Neural cell (in vitro differentiated cells): ENCODE data around the gene ASMTL. TPM values are rescaled to one million over a fixed set of nuclear protein-coding genes. Genes with fewer than 3 reads are reported as not detected.

Experiments used
- H2AFZ ChIP-seq: fragments of 200-600, 300-800 bp; sonication (generic), shearing (Covaris generic); 2 replicates; pipeline ENCODE4 v1.6.0; 2014; ENCODE audit warnings: low read depth, mild to moderate bottlenecking, antibody characterized with exemption, low read length, moderate library complexity
- H3F3A ChIP-seq: fragments of 200-600 bp; shearing (Covaris generic); 2 replicates; pipeline ENCODE4 v1.6.1; 2016; ENCODE audit warnings: mild to moderate bottlenecking, moderate library complexity, mixed read lengths, antibody characterized with exemption, low read length; ENCODE audit not compliant: insufficient read depth, poor library complexity, severe bottlenecking
- H3K27ac ChIP-seq: fragments of 200-600, 300-800 bp; sonication (generic), shearing (Covaris generic); 2 replicates; pipeline ENCODE4 v1.5.1; 2014; ENCODE audit warnings: mild to moderate bottlenecking, low read length, moderate library complexity
- H3K27me3 ChIP-seq: fragments of 300-800, 200-600 bp; sonication (generic), shearing (Covaris generic); 2 replicates; pipeline ENCODE4 v1.6.0; 2014; ENCODE audit warnings: mild to moderate bottlenecking, low read depth, low read length, moderate library complexity; ENCODE audit not compliant: insufficient read depth
- H3K36me3 ChIP-seq: fragments of 300-800, 200-600 bp; sonication (generic), shearing (Covaris generic); 2 replicates; pipeline ENCODE4 v1.5.1; 2014; ENCODE audit warnings: mild to moderate bottlenecking, antibody characterized with exemption, low read length, moderate library complexity; ENCODE audit not compliant: insufficient read depth
- H3K4me2 ChIP-seq: fragments of 300-800, 200-600 bp; sonication (generic), shearing (Covaris generic); 2 replicates; pipeline ENCODE4 v1.6.0; 2014; ENCODE audit warnings: mild to moderate bottlenecking, low read length
- H3K4me3 ChIP-seq: fragments of 300-800, 200-600 bp; sonication (generic), shearing (Covaris generic); 2 replicates; pipeline ENCODE4 v1.5.1; 2014; ENCODE audit warnings: mild to moderate bottlenecking, low read length, moderate library complexity
- H3K79me2 ChIP-seq: fragments of 200-600 bp; shearing (Covaris generic); replicated peaks from 2 replicates; pipeline ENCODE4 v1.6.0; 2014; ENCODE audit warnings: mild to moderate bottlenecking, low read length, moderate library complexity; ENCODE audit not compliant: insufficient read depth
- H3K9ac ChIP-seq: fragments of 300-800, 200-600 bp; sonication (generic), shearing (Covaris generic); 2 replicates; pipeline ENCODE4 v1.6.1; 2016; ENCODE audit warnings: mild to moderate bottlenecking, low read length, mixed read lengths
- H3K9me2 ChIP-seq: fragments of 200-600 bp; shearing (Covaris generic); 2 replicates; pipeline ENCODE4 v1.6.1; 2016; ENCODE audit warnings: mild to moderate bottlenecking, low read length, mixed read lengths; ENCODE audit not compliant: insufficient read depth
- H3K9me3 ChIP-seq: fragments of 200-600, 300-800 bp; sonication (generic), shearing (Covaris generic); 2 replicates; pipeline ENCODE4 v1.6.1; 2016; ENCODE audit warnings: mild to moderate bottlenecking, mixed run types, low read length, moderate library complexity, mixed read lengths
- H4K20me1 ChIP-seq: fragments of 200-600 bp; shearing (Covaris generic); 2 replicates; pipeline ENCODE4 v1.6.1; 2016; ENCODE audit warnings: mild to moderate bottlenecking, mixed run types; ENCODE audit not compliant: insufficient read depth
- CTCF ChIP-seq: fragments of 450-650 bp; IDR thresholded peaks from 2 replicates; pipeline ENCODE4 v1.5.1; 2014; ENCODE audit warnings: antibody characterized with exemption, mild to moderate bottlenecking, moderate library complexity; ENCODE audit not compliant: poor library complexity, severe bottlenecking
- EP300 ChIP-seq: fragments of 450-650 bp; conservative IDR thresholded peaks from 2 replicates; pipeline ENCODE4 v1.6.1; 2014; ENCODE audit warnings: antibody characterized with exemption, mild to moderate bottlenecking, moderate library complexity; ENCODE audit not compliant: poor library complexity, severe bottlenecking
- EZH2 ChIP-seq: fragments of 200-600, 300-800 bp; shearing (Covaris generic), sonication (generic); IDR thresholded peaks from 2 replicates; pipeline ENCODE4 v1.6.1; 2014; ENCODE audit warnings: antibody characterized with exemption, low read length, borderline replicate concordance, mild to moderate bottlenecking; ENCODE audit not compliant: insufficient read depth, poor library complexity, severe bottlenecking
- MXI1 ChIP-seq: fragments of 450-650 bp; conservative IDR thresholded peaks from 2 replicates; pipeline ENCODE4 v1.6.1; 2014; ENCODE audit warnings: antibody characterized with exemption, mild to moderate bottlenecking; ENCODE audit not compliant: poor library complexity, severe bottlenecking
- POLR2AphosphoS5 ChIP-seq: IDR thresholded peaks from 2 replicates; pipeline ENCODE4 v1.6.1; 2012
- RAD21 ChIP-seq: fragments of 450-650 bp; conservative IDR thresholded peaks from 2 replicates; pipeline ENCODE4 v1.6.1; 2014; ENCODE audit warnings: antibody characterized with exemption, mild to moderate bottlenecking, moderate library complexity
- REST ChIP-seq: IDR thresholded peaks from 2 replicates; pipeline ENCODE4 v1.6.1; 2012; ENCODE audit warnings: borderline replicate concordance
- SMC3 ChIP-seq: fragments of 450-650 bp; conservative IDR thresholded peaks from 2 replicates; pipeline ENCODE4 v1.6.1; 2014; ENCODE audit warnings: antibody characterized with exemption, mild to moderate bottlenecking, moderate library complexity; ENCODE audit not compliant: poor library complexity
- TAF1 ChIP-seq: IDR thresholded peaks from 2 replicates; pipeline ENCODE4 v1.6.1; 2012; ENCODE audit warnings: low read depth
- polyA plus RNA-seq: library from polyadenylated mRNA; depleted of rRNA; stranded (reverse); fragments of >200 nt; gene quantifications from 2 replicates; pipeline ENCODE4 v1.2.3, GENCODE V29; 2014

ASMTL gene
- polyA plus RNA-seq, 1 donor from 2014 or later = 25.9 TPM

GRCh38 chrX:1455948-1456280, 3.2 kb upstream of the ASMTL start:
- H3K27ac ChIP-seq = no peak overlapping the region
- no peaks in the 10 kb centered on the region for H3K36me3 ChIP-seq
- H3K27me3 ChIP-seq = no peaks in the 10 kb centered on the region
- TF ChIP-seq CTCF (no peak), SMC3 (no peak), MXI1 (no peak), RAD21 (no peak), EZH2 (no peak), TAF1 (no peak), POLR2AphosphoS5 (no peak), REST (no peak), EP300 (no peak)
- H2AFZ ChIP-seq = no peak overlapping the region
- no peak overlapping the region for H3K4me2 ChIP-seq
- peaks cover 9% of the 10 kb centered on the region for H3K79me2 ChIP-seq
- no peaks in the 10 kb centered on the region for H3K9me3 ChIP-seq
- H3K9me2 ChIP-seq = no peaks in the 10 kb centered on the region
- H3F3A ChIP-seq = no peaks in the 10 kb centered on the region
- no peaks in the 10 kb centered on the region for H4K20me1 ChIP-seq
- no peak overlapping the region for H3K9ac ChIP-seq
- no peak overlapping the region for H3K4me3 ChIP-seq

- Histone ChIP-seq H3K9ac (no peak overlapping the region), H3K36me3 (no peaks in the 10 kb centered on the region), H3K27ac (no peak overlapping the region), H3K79me2 (peaks cover 17% of the 10 kb centered on the region), H3K9me2 (no peaks in the 10 kb centered on the region), H4K20me1 (no peaks in the 10 kb centered on the region), H3F3A (no peaks in the 10 kb centered on the region), H3K4me3 (peak overlapping the region; percentile 96), H3K27me3 (no peaks in the 10 kb centered on the region), H2AFZ (no peak overlapping the region), H3K9me3 (no peaks in the 10 kb centered on the region), H3K4me2 (no peak overlapping the region)
- TF ChIP-seq CTCF (peak; percentile 88), MXI1 (no peak), RAD21 (peak; percentile 91), SMC3 (peak; percentile 85), POLR2AphosphoS5 (no peak)
These were observed 1.5 kb upstream of the ASMTL start for GRCh38 chrX:1453951-1454785.
